Neuron (in vitro differentiated cells): ENCODE measurements around the gene SLC7A8.
"Not testable (repeated sequence)": the region's sequence is repeated elsewhere in the genome, so short reads cannot be mapped to it uniquely, and the experiment has no call there.

Experiments used
- H2AFZ ChIP-seq: one replicate; pipeline ENCODE4 v1.6.1; 2013; ENCODE audit warnings: low read depth, mild to moderate bottlenecking, inconsistent platforms, low read length, moderate library complexity
- H3K27me3 ChIP-seq: one replicate; pipeline ENCODE4 v1.6.1; 2013; ENCODE audit warnings: low read length; ENCODE audit not compliant: insufficient read depth
- H3K36me3 ChIP-seq: one replicate; pipeline ENCODE4 v1.6.1; 2013; ENCODE audit warnings: low read length; ENCODE audit not compliant: insufficient read depth
- H3K4me1 ChIP-seq: one replicate; pipeline ENCODE4 v1.6.1; 2013; ENCODE audit warnings: low read length; ENCODE audit not compliant: insufficient read depth
- H3K4me3 ChIP-seq: 2 replicates; pipeline ENCODE4 v1.5.1; 2013; ENCODE audit warnings: mild to moderate bottlenecking, low read length, moderate library complexity
- H3K9me3 ChIP-seq: one replicate; pipeline ENCODE4 v1.6.1; 2013; ENCODE audit warnings: low read length

SLC7A8 gene

DNA sequence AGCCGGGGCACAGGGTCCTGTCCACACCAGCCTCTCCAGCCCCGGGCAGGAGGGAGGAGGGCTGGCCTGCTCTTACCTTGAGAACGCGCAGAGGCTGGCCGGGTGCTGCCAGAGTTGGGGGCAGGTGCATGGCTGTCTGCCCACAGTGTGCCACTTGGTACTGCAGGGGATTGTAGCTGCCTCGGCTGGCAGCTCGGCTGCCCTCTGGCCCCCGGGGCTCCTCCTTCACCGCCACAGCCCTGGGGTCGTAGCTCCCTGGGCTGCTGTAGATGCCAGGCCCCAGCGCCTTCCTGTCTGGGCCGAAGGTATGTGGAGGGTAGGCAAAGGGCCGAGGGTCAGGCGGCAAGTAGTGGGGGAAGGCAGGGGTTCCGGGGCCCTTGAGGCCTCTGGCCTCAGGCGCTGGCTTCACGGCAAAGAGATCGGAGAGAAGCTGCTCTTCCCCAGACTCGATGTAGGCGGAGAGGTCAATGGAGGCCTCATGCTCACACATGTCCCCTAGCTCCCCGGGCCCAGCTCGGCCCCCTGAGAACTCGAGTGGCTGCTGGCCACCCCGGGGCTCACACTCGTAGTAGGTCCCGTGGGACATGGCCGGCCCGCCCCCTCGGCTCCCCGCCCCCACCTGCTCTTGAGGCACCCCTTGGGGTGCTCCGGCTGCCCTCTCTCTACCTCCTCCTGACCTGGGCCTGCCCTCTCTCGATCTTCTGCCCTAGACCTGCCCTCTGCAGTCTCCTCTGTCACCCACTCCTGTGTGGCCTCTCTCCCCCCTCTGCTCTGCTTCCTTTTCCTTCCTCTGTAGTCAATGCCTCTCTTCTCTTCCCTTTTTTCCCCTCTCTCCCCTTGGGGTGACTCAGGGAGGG is 64.7 kb downstream of the SLC7A8 start, which contains the start of gene CEBPE:
TSS of gene CEBPE (minus strand) at position 750 of the 857 bp plus-strand sequence. CDS start at position 586, 164 bp downstream.
- Histone ChIP-seq H2AFZ (no peak within 1 kb of the TSS), H3K9me3 (no peaks in the 10 kb centered on the region), H3K4me1 (peaks cover 14% of the 10 kb centered on the region), H3K27me3 (no peaks in the 10 kb centered on the region), H3K36me3 (no peaks in the 10 kb centered on the region), H3K4me3 (no peak within 1 kb of the TSS)

DNA sequence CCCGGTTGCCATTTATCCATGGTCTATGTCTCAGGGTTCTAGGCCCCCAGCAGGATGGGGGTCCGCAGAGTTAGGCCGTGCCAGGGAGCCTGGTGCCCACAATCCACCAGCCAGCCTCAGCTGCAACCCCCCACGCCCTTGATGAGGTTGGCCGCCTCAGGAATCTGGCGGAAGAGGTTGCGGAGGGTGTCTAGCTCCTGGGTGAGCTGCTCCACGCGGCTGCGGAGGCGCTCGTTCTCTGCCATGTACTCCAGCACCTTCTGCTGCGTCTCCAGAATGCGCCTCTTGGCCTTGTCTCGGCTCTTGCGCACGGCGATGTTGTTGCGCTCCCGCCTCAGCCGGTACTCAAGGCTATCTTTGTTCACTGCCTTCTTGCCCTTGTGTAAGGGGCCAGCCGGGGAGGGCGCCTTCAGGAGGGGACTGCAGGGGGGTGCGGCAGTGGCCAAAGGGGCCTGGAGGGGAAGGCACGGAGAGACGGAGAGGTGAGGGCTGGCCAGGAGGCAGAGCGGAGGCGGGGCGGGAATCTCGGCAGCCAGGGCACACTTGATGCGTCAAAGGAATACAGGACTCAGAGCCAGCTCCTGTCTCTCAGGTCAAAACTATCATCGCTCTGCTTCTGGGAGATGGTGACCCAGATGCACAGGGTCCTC is 66.0 kb downstream of the SLC7A8 start:
- Histone ChIP-seq H3K36me3 (no peaks in the 10 kb centered on the region), H3K27me3 (no peaks in the 10 kb centered on the region), H2AFZ (no peak overlapping the region), H3K9me3 (no peaks in the 10 kb centered on the region), H3K4me3 (no peak overlapping the region), H3K4me1 (peaks cover 20% of the 10 kb centered on the region)

DNA sequence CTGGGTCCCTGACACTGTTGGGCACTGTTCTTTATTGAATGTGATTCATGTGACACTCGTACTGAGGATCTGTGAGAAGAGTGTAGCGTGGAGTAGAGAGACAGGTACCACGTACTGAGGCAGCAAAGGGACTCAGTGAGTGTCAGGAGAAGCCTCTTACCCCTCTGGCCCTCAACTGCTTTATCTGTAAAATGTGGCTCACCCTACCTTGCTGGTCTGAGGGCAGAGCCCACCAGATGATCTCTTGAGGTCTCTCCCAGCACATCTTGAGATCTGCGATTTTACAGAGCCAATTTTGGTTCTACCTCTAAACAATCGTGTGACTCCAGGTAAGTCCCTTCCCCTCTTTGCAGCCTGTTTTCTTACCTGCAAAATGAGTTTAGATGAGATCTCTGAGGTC is 67.5 kb downstream of the SLC7A8 start:
- Histone ChIP-seq H3K4me1 (peaks cover 12% of the 10 kb centered on the region), H3K27me3 (no peaks in the 10 kb centered on the region), H3K4me3 (no peak overlapping the region), H3K36me3 (no peaks in the 10 kb centered on the region), H3K9me3 (no peaks in the 10 kb centered on the region), H2AFZ (no peak overlapping the region)

DNA sequence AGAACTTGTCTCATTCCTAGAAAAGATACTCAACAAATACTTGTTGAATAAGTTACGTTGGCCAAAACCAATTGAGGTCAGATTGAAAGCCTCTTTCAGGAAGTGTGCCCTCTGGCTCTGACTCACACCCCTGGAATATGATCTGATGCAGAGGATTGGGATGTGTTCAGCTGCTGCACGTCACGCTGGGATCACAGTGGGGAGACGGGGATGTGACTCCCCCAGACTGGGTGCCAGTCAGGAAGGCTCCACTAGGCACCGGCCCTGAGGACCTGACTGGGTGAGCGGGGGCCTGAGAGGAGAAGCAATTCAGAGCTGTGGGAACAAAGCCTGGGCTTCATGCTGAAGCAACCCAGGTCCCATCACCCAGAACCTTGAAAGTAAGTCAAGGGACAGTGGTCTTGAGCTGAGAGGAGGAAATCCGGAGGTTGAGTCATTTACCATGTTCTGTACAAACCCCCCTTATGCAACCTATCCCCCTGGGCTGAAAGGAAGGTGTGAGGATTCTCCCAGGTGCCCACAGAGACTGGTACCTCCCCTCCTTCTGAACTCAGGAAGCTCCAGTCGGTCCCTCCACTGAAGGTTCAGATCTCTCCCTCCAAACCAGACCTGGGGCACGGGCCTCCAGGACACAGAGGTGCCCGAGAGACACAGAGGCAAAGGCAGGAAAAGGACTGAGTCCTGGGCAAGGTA is 68.3 kb downstream of the SLC7A8 start:
- no peaks in the 10 kb centered on the region for H3K36me3 ChIP-seq
- no peak overlapping the region for H2AFZ ChIP-seq
- H3K27me3 ChIP-seq = no peaks in the 10 kb centered on the region
- H3K9me3 ChIP-seq = no peaks in the 10 kb centered on the region
- no peak overlapping the region for H3K4me3 ChIP-seq
- peaks cover 12% of the 10 kb centered on the region for H3K4me1 ChIP-seq

DNA sequence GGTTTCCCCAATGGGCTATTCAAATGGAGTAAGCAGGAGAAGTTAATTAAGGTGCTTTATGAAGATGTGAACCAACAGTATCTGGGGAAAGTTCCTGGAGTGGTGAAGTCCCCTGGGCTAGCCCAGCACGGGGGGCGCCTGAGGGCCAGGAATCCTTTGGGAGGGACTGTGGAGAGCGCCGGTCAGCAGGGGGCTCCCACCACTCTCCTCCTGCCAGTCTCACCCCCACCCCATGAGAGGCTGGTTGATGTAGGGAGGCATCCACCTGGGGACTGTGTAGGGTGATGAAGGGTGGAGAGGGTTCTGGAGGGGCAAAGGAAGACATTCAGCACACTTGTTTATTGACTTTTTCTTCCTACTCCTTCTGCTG is 68.8 kb downstream of the SLC7A8 start:
- peaks cover 12% of the 10 kb centered on the region for H3K4me1 ChIP-seq
- H3K4me3 ChIP-seq = no peak overlapping the region
- H3K9me3 ChIP-seq = no peaks in the 10 kb centered on the region
- H3K36me3 ChIP-seq = no peaks in the 10 kb centered on the region
- H3K27me3 ChIP-seq = no peaks in the 10 kb centered on the region
- no peak overlapping the region for H2AFZ ChIP-seq

DNA sequence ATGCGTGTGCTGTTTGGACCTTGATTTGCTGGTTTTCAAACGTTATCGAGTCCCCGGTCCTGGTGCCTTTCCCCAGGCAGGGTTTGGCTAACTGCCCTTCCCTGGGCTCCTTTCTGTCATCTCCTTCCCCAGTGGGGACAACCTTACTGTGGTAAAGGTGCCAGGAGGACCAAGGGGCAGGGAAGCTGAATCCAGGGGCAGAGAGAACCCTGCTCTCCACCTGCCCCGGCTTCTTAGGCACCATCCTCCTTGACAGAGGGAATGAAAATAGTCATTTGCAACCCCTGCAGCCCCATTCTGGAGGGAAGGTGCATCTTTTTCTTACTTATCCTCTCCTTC is 69.4 kb downstream of the SLC7A8 start:
- peaks cover 12% of the 10 kb centered on the region for H3K4me1 ChIP-seq
- no peaks in the 10 kb centered on the region for H3K36me3 ChIP-seq
- H3K27me3 ChIP-seq = no peaks in the 10 kb centered on the region
- no peak overlapping the region for H3K4me3 ChIP-seq
- no peaks in the 10 kb centered on the region for H3K9me3 ChIP-seq
- no peak overlapping the region for H2AFZ ChIP-seq

DNA sequence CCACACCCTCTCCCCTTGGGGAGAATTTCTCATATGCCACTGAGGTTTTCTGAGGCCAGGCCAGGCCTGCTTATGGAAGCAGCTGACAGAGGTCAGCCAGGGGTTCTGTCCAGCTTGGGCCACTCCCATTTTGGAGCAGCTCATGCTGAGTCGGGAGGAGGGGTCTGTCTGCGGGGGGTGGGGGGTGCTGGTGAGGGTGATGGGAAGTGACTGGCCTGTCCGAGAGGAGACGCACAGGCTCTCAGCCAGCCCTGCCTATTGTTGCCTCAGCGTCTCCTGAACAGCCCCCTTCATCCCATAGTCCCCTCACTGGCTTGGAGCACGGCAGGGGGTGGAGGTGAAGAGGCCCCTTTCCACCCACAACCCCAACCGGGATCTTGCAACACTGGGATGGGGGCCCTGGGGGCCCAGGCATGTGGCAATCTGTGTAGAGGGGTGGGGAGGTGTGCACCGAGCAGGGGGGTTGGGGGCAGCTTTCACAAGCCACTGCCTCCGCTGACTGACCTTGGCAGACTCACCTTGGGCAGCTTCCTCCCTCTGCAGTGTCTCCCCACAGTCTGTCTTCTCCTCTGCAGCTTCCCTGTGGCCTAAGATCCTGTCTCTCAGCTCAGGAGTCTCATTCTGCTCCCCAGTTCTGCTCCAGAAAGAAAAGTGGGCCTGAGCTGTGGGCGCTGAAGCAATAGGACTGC is 69.9 kb downstream of the SLC7A8 start:
- Histone ChIP-seq H2AFZ (no peak overlapping the region), H3K9me3 (no peaks in the 10 kb centered on the region), H3K4me1 (peaks cover 12% of the 10 kb centered on the region), H3K27me3 (no peaks in the 10 kb centered on the region), H3K4me3 (no peak overlapping the region), H3K36me3 (no peaks in the 10 kb centered on the region)

DNA sequence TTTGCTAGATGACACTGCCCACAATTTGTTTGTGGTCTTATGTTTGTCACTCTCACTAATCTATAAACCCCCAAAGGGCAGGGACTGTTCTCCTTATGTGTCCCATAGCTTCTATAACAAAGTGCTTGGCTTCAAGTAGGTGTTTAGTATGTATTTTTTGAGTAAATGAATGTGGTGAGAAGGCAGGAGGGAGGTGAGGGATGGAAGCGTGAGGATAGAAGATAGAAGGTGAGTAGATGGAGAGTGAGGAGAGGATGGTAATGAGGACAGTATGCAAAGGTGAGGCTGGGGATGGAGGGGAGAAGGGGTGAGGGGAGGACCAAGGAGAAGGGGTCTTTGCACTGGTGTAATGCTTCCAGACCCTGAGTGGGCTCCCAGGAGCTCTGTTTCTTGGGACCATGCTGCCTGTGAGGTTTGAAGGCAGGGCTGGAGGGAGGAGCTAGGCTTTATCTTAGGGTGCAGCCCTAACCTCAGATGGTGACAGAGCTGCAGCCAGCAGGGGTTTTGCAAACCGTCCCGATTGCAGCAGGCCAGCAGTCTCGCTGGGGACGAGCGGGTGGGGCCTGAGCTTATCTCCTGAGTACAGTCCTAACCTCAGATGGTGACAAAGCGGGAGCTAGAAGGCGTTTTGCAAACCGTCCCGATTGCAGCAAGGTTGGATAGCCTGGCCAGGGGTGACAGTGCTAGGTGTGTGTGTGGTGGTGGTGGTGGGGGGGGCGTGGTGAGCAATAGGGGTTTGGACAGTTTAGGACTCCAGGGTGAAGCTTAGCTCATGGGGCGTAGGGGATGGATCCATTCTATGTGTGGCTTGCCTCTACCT is 70.9 kb downstream of the SLC7A8 start:
- Histone ChIP-seq H3K36me3 (no peaks in the 10 kb centered on the region), H3K4me1 (peaks cover 12% of the 10 kb centered on the region), H3K4me3 (no peak overlapping the region), H3K9me3 (no peaks in the 10 kb centered on the region), H3K27me3 (no peaks in the 10 kb centered on the region), H2AFZ (no peak overlapping the region)

DNA sequence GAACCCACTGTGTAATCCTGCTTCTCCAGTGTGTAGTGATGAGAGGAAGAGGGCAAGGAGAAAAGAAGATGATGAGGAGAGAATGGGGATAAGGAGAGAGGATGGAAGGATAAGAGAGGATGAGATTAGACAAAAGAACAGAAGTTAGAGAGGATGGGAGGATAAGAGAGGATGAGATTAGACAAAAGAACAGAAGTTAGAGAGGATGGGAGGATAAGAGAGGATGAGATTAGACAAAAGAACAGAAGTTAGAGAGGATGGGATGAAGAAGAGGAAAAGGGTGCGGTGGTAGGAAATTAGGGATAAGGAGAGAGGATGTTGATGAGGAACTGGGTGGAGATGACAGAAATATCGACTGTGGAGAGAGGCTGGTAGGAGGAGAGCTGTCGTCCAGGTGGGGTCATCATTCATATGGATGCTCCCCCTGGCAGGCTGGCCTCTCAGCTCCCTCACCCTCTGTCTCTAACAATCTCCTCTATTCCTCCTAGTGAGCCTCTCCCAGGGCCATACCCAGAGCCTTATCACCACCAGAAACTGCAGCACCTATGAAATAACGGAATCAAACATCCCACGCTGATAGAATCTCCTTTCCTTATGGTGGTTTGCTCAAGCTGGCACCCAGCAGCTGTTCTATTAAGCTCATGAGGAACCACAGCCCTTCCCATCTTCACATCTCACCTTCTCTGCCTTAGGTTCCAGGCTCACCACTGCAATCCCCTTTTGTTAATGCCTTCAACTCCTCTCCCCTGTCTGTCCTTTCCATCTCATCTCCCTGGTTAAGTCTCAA is 72.7 kb downstream of the SLC7A8 start:
- Histone ChIP-seq H3K4me3 (no peak overlapping the region), H3K4me1 (peaks cover 12% of the 10 kb centered on the region), H3K36me3 (no peaks in the 10 kb centered on the region), H3K9me3 (no peaks in the 10 kb centered on the region), H3K27me3 (no peaks in the 10 kb centered on the region), H2AFZ (no peak overlapping the region)

DNA sequence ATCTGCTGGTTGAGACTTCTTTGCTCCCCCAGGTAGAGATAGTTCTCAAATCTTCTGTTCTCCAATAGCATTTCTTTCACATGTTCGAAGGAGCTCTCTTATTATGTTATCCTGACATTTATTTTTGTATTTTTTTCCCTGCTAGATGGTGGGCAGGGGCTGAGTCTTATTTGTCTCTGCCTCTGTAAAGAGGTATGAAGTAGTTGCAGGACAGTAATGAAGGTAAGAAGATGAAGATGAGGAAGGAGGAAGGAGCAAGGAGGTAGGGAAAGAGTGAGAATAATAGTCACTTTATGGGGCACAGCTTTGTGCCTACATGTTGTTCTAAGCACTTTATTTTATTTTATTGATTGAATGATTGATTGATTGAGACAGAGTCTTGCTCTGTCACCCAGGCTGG is 73.7 kb downstream of the SLC7A8 start:
- Histone ChIP-seq H2AFZ (no peak overlapping the region), H3K4me3 (no peak overlapping the region), H3K9me3 (no peaks in the 10 kb centered on the region), H3K4me1 (peaks cover 12% of the 10 kb centered on the region), H3K27me3 (no peaks in the 10 kb centered on the region), H3K36me3 (no peaks in the 10 kb centered on the region)

DNA sequence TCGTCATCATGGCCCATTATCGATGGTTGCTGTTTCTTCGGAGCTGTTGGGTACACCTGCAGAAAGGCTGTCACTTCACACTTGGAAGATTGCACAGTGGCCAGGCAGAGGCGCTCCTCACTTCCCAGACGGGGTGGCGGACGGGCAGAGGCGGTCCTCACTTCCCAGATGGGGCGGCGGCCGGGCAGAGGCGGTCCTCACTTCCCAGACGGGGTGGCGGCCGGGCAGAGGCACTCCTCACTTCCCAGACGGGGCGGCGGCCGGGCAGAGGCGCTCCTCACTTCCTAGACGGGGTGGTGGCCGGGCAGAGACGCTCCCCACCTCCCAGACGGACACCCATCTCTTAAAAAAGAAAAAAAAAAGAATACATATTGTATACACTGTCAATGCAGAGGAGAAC is 75.3 kb downstream of the SLC7A8 start:
- not testable (repeated sequence) for H3K4me1 ChIP-seq

DNA sequence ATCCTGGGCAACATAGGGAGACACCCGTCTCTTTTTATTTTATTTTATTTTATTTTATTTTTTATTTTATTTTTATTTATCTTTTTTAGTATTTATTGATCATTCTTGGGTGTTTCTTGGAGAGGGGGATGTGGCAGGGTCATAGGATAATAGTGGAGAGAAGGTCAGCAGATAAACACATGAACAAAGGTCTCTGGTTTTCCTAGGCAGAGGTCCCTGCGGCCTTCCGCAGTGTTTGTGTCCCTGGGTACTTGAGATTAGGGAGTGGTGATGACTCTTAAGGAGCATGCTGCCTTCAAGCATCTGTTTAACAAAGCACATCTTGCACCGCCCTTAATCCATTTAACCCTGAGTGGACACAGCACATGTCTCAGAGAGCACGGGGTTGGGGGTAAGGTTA is 75.8 kb downstream of the SLC7A8 start:
- not testable (repeated sequence) for H3K4me1 ChIP-seq, H3K9me3 ChIP-seq, H3K4me3 ChIP-seq, H3K36me3 ChIP-seq, H2AFZ ChIP-seq
- H3K27me3 ChIP-seq = peaks cover 12% of the 10 kb centered on the region

More for the DNA sequence above, 75.3 kb downstream of the SLC7A8 start:
- H3K36me3 ChIP-seq, H3K4me3 ChIP-seq, H3K9me3 ChIP-seq, H2AFZ ChIP-seq: not testable (repeated sequence)
- peaks cover 12% of the 10 kb centered on the region for H3K27me3 ChIP-seq
